ENCODE results near the gene REXO1. TPM values are rescaled to one million over a fixed set of nuclear protein-coding genes. Genes with fewer than 3 reads are reported as not detected.

Gene REXO1
- total RNA-seq, 1 experiment from 2014 or later: 43.0 TPM

DNA sequence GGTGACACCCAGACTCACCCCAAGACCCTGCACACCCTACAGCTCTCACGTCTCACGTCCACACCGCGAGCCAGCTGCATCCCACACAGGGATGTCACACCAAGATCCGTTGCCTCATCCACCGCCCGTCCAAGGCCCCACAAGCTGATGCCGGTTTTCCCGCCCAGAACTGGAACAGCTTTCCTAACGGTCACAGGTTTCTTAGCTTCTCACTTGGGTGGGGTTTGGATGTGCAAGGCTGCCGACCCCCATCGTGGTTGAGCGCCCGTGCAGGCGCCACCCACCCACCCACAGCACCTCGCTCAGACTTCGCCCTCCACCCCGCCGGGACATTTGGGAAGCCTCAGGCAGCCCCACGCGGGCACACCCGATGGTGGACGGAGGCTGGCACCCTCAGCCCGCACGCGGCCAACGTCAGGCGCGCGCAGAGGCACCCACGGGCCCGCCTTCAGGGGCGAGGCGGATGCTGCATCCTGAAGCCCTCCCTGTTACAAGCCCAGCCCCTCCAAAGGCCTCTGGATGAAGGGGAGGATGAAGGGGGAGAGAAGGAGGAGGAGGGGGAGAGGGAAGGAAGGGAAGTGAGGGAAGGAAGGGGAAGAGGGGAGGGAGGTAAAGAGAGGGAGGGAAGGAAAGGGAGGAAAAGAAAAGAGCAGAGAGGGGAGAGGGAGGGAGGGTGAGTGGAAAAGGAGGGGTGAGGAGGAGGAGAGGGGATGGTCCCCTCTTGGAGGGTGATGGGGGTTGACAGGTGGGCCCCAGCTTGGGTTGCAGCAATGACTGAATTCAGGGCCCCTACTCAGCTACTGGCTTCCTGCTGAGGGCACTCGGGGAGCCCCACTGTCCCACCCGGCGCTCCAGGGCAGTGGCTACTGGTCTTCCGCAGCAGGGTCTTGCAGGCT is 82.1 kb downstream of the REXO1 start:
- Mint-ChIP-seq H3K4me3 (ENCODE audit: unreplicated experiment) (no peak overlapping the region), H3K27ac (ENCODE audit: unreplicated experiment) (no peak overlapping the region)
- POLR2A ChIA-PET: no interaction called here

More for the DNA sequence above, 82.1 kb downstream of the REXO1 start:
- Mint-ChIP-seq H3K27me3 (ENCODE audit: insufficient read depth, unreplicated experiment) (peaks cover 23% of the 10 kb centered on the region), H3K4me1 (ENCODE audit: low read depth, unreplicated experiment) (no peaks in the 10 kb centered on the region), H3K9me3 (ENCODE audit: unreplicated experiment) (peaks cover 9% of the 10 kb centered on the region), H3K36me3 (ENCODE audit: insufficient read depth, unreplicated experiment) (no peaks in the 10 kb centered on the region)
- Histone ChIP-seq H3K4me3 (ENCODE audit: low read depth, low read length) (no peak overlapping the region), H3K9me3 (peaks cover 8% of the 10 kb centered on the region), H3K4me1 (no peaks in the 10 kb centered on the region), H3K27me3 (replicated peaks; ENCODE audit: control insufficient read depth, insufficient read depth, low read length) (no peaks in the 10 kb centered on the region; the same call in 1 of the 2 replicates), H3K36me3 (ENCODE audit: control insufficient read depth, insufficient read depth, low read length) (no peaks in the 10 kb centered on the region)
- CTCF ChIA-PET: interaction anchor here (2.0 kb wide), 1 partner anchor 94 kb away, joined by 9 read pairs; no protein-coding TSS in a partner anchor
- intact Hi-C loops (cut with micrococcal nuclease; ENCODE audit: unreplicated experiment): no loop called here
- no peak for DNase-seq
- no TSS peak for BruUV-seq (replicated peaks)
- TF ChIP-seq, protein P1, sequence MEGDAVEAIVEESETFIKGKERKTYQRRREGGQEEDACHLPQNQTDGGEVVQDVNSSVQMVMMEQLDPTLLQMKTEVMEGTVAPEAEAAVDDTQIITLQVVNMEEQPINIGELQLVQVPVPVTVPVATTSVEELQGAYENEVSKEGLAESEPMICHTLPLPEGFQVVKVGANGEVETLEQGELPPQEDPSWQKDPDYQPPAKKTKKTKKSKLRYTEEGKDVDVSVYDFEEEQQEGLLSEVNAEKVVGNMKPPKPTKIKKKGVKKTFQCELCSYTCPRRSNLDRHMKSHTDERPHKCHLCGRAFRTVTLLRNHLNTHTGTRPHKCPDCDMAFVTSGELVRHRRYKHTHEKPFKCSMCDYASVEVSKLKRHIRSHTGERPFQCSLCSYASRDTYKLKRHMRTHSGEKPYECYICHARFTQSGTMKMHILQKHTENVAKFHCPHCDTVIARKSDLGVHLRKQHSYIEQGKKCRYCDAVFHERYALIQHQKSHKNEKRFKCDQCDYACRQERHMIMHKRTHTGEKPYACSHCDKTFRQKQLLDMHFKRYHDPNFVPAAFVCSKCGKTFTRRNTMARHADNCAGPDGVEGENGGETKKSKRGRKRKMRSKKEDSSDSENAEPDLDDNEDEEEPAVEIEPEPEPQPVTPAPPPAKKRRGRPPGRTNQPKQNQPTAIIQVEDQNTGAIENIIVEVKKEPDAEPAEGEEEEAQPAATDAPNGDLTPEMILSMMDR (IDR thresholded peaks at IDR 0.05; ENCODE audit: insufficient read depth in 1 of 2, low read depth in 1 of 2, low read length in 1 of 2, severe bottlenecking in 1 of 2, unreplicated experiment in 1 of 2): no peak

Small RNA genes within 50 kb of the gene (microRNA-seq; reads per million reads assigned to microRNA genes)
- 4.1 reads per million, percentile 27 among the genes with 10 or more reads in this experiment for gene MIR1909

Other genes starting within 250 kb of the REXO1 start
- 222 and 238 TPM in 2 replicates for gene UQCR11, start 243.0 kb downstream of the REXO1 start, total RNA-seq (2022)
- gene TCF3, start 195.9 kb downstream of the REXO1 start, total RNA-seq (2022): 147 and 162 TPM in 2 replicates
- gene ONECUT3, start 95.0 kb downstream of the REXO1 start, total RNA-seq (2022): not detected in 2 replicates
- 0.28 and 0.45 TPM in 2 replicates for gene ATP8B3, start 36.2 kb downstream of the REXO1 start, total RNA-seq (2022)
- gene KLF16, start 15.1 kb upstream of the REXO1 start, total RNA-seq (2022): 26.5 and 26.8 TPM in 2 replicates
- gene ABHD17A, start 37.0 kb upstream of the REXO1 start, total RNA-seq (2022): 47.7 and 51.8 TPM in 2 replicates
- gene ADAT3, start 56.9 kb upstream of the REXO1 start, total RNA-seq (2022): 12.6 and 14.0 TPM in 2 replicates
- 78.3 and 84.1 TPM in 2 replicates for gene SCAMP4, start 56.9 kb upstream of the REXO1 start, total RNA-seq (2022)
- gene CSNK1G2, start 92.7 kb upstream of the REXO1 start, total RNA-seq (2022): 44.4 and 49.6 TPM in 2 replicates
- 47.0 and 52.2 TPM in 2 replicates for gene BTBD2, start 167.2 kb upstream of the REXO1 start, total RNA-seq (2022)
- 136 and 162 TPM in 2 replicates for gene MKNK2, start 202.8 kb upstream of the REXO1 start, total RNA-seq (2022)
- 10.8 and 11.7 TPM in 2 replicates for gene MOB3A, start 247.8 kb upstream of the REXO1 start, total RNA-seq (2022)
- 1.1 and 1.6 TPM in 2 replicates for gene IZUMO4, start 248.4 kb upstream of the REXO1 start, total RNA-seq (2022)